H4 (cell line): ENCODE measurements around the gene TNS4. TPM values are rescaled to one million over a fixed set of nuclear protein-coding genes. Genes with fewer than 3 reads are reported as not detected.
A peak's percentile ranks its signal among the peaks of the same experiment; 100 is the strongest.

Experiments
- DNase-seq: peaks from one replicate; pipeline ENCODE4 v3.0.0-alpha.2; 2015; ENCODE audit warnings: low spot score
- total RNA-seq: library from RNA; depleted of rRNA; stranded (reverse); fragments of >200 nt; shearing (Covaris generic); gene quantifications from 2 replicates; pipeline ENCODE4 v1.2.3, GENCODE V29; 2014

The TNS4 gene
- total RNA-seq, 1 experiment from 2014 or later, result not detected

DNA sequence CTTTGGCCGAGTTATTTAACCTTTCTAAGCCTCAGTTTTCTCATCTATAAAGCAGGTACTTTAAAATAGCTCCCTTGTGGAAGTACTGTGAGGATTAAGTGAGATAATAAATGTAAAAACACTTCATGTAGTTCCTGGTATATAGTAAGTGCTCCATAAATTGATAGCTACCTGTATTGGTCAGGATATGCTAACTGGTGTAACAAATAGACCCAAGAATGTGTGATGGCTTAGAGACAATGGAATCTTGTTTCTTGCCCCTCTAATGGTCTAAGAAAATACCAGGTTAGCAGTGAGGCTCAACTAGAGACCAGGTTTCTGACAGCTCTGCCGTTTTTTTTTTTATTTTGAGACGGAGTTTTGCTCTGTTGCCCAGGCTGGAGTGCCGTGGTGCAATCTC, 34.0 kb upstream of the TNS4 start:
- no peak for DNase-seq

DNA sequence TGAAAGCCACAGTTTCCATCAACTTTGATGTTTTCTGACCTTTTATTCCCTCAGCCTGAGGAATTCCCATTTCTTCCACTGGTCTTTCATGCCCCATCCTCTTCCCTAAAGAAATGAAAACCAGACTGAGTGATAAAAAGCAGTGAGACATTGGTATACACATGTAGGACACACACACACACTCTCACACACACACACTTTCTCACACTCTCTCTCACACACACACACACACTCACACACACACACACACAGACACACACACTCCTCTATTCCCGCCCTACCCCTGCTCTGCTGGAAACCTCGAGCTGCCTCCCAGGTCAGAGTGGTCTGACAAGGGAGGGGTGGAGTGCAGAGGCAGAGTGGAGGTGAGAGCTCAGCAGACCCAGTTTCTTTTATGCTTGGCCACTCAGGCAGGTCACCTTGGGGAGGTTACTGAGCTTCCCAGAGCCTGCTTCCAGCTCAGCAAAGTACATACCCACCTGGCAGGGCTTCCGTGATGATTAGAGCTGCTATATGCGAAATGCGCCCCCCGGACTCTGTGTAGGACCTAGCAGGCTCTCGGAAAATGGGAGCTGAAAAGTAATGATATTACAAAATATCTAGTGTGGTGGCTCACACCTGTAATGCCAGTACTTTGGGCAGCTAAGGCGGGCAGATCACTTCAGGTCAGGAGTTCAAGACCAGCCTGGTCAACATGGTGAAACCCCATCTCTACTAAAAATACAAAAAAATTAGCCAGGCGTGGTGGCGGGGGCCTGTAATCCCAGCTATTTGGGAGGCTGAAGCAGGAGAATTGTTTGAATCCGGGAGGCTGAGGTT, 33.2 kb upstream of the TNS4 start:
- DNase-seq, result no peak

DNA sequence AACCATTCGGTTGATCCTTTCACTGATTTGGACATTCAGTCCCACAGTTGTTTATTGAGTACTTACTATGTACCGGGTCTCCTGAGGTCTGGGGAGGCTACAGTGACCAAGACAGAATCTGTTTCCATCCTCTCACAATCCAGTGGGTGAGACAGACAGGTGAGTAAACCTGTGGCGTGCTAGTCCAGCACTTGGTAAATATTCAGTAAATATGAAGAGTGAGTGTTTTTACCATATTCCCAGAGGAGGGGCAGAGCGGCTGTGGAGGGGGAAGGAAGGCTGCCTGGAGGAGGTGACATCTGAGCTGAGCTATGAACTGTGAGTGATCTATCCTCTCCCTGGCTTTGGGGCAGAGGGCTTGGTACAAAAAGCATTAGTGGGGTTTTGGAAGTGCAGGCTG, 32.5 kb upstream of the TNS4 start:
- no peak for DNase-seq

DNA sequence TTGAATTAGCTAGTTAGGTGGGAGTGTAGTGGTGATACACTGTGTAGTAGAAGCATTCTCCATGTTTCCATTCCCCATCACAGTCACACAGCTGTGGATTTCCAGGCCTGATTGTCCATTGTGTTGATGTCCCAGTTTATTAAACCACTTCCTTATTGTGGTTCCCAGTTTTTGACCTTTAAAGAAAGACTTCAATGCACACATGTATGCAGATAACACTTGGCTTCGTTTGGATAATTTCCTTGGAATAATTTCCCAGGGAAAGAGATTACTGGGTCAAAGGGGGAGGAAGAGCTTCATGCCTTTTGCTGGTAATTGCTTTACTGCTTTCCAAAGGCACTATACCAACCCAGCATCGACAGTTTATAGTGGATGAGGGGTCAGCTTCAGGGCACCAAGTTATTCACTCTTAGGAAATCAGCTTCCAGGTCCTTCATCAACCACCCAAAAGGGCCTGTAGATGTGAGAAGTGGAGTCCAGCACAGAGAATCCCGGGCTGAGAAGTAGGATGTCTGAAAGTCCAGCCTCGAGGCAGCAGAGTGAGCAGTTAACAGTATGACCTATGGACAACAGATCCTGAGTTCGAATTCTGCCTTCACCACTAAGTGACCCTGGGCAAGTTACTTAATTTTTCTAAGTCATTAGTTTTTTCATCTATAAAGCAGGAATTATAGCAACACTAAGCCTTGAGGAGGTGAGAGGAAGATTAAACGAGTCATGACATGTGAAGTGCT, 31.3 kb upstream of the TNS4 start:
- no peak for DNase-seq

DNA sequence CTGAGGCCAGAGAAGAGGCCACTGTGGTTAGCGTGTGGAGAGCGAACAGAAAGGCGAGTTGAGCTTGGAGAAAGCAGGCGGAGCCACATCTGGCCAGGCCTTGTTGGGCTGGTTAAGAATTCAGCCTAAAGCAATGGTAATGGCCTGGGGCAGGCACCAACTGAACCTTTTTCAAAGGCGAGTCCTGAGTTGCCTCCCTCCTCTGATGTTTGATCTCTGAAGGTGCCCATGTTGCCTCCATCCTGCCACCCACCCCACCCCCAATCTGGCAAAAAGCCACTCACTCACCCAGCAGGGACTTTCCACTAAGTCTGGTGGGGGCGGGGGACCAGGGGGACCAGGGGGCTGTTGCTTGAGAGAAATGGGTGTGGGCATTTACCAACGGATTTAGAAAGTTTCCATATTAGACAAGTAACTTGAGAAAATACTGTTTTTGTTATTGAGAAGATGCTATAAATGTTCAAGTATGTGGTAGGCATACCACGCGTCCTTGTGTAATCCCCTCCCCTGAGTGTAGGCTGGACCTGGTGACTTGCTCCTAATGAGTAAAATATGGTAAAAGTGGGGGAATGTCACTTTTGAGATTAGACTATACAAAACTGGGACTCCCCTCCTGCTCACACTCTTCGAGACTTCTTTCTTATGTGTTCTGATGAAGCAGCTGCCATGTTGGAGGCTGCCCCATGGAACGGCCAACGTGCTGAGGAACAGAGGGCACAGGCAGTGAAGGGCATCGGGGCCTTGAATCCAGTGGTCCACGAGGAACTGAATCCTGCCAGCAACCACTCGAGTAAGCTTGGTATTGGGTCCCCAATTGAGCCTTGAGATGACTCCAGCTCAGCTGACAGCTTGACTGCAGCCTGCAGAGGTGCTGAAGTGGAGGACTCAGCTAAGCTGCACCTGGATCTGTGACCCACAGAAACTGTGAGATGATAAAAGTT, 29.9 kb upstream of the TNS4 start:
- DNase-seq, result no peak

DNA sequence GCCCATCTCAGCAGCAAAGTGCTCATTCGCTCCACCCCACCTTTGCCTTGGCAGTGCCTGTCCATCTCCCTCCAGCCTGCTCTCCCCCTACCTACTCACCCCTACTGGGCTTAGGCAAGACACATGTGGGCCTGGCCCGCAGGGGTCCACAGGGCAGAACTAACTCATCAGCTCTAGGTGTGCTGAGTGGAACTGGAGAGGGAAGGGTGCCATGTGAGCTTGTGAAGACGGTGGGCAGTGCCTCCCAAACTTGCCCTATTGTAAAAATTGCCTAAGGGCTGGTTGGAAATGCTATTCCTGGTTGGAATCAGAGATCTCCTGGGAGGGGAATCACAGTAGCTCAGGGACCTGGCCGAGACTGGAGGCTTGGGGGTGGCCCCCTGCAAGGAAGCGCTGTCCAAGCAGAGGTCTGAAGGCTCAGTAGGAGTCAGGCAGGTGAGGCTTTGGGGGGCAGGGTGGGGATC, 29.1 kb upstream of the TNS4 start:
- no peak for DNase-seq

DNA sequence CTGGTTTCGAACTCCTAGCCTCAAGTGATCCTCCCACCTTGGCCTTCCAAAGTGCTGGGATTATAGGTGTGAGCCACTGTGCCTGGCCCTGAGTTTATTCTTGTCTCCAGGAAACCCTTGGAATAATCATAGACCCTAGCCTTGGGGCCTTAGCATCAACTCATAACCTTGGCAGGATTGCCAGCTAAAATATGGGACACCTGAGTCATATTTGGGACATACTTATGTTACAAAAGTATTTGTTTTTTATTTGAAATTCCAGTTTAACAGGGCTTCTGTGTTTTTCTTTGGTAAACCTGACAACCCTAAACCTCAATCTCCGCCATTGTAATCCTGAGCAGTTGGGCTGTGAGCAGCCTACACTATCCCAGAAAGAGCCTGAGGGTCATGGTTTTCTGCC, 28.6 kb upstream of the TNS4 start:
- DNase-seq, result no peak

DNA sequence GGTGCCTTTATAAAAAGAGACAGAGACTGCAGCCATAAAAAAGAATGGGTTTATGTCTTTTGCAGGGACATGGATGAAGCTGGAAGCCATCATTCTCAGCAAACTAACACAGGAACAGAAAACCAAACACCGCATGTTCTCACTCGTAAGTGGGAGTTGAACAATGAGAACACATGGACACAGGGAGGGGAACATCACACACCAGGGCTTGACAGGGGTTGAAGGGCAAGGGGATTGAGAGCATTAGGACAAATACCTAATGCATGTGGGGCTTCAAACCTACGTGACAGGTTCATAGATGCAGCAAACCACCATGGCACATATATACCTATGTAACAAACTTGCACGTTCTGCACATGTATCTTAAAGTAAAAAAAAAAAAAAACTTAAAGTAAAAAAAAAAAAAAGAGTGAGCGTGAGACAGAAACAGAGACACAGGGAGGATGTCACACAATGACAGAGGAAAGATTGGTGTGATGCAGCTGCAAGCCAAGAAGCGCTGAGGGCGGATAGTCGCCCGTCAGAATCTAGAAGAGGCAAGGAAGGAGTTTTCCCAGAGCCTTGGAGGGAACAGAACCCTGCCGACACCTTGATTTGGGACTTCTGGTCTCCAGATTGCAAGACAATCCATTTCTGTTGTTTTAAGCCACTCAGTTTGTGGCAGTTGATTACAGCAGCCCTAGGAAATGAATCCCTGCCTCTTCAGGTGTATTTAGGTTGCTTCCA, 27.4 kb upstream of the TNS4 start:
- no peak for DNase-seq

DNA sequence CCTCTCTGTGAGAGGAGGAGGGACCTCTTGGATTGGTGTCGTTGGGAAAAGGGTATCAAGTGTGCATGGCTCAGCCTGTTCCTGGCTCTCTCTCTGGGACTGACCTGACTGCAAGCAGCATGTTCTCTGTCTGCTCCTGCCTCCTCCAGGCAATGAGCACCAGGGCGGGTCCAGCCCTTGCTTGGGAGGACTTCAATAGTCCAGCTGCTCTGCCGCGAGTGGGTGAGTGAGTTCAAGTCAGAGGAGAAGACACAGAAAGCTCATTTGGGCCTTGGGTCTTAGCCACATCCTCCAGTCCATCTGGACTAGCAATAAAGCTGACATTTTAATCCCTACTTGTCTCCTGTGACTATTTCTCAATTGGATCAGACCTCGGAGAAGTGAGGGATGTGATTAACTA, 25.2 kb upstream of the TNS4 start:
- DNase-seq, result no peak

DNA sequence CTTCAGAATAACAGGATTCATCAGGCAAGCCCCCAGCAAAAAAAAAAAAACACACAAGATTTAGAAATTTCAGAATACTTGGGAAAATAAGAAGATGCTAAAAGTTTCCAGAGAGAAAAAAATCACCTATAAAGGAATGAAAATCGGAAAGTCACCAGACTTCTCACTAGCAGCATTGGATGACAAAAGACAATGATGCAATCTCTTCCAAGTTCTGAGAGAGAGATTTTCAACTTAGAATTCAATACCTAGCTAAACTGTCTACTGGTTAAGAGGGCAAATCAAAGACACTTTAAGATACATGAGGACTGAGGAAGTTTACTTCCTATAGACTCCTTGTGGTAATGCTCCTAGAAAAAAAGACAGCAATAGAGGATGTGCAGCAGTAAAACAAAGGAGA, 23.9 kb upstream of the TNS4 start:
- DNase-seq, result no peak

DNA sequence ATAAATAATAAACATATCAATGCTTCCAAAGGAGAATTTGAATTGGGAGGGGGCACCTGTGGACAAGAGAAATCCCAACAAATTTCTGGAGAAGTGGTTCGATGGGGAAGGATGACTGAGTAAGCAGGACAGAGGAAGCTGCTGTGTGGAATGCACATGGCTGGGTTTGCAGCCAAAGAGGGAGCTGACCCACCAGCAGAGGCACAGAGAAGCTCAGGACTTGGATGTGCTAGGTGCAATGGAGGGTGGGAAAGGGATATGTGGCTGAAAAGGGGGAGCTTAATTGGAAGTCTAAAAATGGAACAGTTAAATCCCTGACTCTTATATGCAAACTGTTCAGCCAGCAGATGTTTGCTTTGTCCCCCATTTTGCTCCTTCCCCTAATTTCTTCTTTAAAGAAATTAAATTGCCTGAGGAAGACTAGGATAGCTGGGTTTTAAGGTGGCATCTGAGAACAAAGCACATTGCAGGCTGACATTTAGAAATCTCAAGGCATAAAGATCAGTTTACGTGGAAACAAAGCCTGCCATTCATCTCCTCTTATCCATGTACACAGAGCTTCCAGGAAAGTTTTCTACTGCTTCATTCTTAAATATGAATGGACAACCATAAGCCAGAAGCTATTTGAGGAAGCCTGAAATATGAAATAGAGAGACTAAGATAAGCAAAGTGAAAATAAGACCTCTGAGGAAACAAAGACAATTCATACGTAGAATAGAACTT, 23.0 kb upstream of the TNS4 start:
- no peak for DNase-seq

DNA sequence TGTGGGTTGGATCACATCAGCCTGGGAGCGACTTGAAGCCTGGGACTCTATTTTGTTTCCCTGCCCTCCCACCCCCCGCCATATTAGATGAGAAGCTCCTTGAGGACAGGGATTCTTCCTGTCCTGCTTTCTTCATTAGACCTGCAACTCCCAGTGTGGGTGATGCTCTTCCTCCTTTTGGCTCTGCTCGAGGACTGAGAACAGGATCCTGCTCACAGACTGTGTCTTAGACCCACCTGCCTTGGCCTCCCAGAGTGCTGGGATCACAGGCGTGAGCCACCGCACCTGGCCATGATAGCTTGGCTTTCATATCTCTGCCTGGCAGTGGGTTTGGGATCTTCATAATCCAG, 21.5 kb upstream of the TNS4 start:
- DNase-seq, result no peak

DNA sequence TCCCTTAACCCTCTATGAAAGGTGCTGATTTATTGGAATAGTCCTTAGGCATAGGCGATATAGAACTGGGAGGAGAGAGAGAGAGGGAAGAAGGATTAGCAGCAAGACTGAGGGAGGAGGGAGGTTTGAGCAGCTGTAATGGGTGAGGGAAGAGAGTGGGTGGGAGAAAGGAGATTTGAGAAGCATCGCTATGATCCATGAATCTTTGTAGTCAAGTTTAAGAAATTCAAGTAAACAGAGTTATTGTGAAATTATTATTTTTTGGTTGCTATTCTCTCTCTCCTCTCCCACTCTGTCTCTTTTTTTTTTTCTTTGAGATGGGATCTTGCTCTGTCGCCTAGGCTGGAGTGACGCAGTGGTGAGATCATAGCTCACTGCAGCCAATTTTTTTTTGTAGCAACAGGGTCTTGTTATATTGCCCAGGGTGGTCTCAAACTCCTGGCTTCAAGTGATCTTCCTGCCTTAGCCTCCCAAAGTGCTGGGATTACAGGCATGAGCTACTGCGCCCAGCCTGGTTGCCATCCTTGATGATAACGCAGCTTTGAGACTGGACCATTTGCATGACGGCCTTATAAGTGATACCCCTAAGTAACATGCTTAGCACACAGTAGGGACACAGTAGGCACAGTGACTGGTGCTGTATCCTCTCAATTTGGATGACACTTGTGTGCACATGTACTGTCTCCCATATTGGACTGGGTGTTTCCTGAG, 21.0 kb upstream of the TNS4 start:
- DNase-seq, result no peak

DNA sequence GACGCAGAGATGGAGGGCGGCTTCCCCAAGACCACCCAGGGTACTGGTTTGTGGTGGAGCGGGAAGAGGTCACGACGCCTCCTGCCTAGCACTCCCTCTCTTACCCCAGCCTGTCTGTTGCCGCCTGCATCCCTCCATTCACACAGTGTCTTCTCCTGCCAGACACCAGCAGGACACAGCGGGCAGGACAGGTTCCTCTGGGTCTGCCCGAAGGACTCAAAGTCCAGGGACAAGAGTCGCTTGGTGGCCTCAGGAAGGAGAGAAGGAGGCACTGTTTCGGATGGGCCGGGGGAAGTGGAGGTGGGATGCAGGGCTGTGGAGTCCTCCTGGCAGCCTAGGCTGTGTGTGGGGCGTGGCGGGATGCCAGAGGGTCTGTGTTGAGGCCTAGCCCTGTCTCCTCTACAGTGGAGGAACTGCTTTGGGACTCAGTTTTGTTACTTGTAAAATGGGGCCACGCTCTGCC, 19.6 kb upstream of the TNS4 start:
- no peak for DNase-seq

DNA sequence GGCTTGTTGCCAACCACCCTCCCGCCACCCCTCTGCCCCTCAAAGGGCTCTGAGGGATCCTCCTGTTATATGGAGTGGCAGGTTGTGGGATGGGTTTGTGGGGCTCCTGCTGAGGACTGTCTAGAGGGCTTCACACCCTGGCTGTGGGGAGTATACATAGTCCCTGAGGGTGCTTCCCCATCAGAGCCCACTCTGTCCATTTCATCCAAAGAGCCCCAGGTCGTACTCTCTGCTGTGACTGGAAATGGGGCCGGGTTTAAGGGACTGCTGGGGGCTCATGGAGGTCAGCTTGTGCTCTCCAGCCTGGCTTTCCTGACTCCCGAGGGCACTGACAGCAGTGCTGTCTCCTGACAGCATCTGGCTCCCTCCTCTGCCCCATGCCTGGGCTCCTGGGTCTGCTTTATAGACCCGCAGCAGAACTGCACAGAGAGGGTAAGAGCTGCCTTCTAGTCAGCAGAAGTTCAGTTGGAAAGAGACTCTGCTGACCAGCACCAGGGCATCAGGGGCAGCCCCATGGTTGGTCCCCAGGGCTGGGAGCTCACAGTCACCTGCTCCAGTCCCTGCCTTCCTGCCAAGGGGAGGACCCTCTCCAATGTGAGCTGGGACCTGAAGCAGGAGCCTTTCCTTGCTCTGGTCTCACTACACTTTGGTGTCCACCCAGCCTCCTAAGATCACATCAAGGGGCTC, 17.8 kb upstream of the TNS4 start:
- DNase-seq, result no peak

DNA sequence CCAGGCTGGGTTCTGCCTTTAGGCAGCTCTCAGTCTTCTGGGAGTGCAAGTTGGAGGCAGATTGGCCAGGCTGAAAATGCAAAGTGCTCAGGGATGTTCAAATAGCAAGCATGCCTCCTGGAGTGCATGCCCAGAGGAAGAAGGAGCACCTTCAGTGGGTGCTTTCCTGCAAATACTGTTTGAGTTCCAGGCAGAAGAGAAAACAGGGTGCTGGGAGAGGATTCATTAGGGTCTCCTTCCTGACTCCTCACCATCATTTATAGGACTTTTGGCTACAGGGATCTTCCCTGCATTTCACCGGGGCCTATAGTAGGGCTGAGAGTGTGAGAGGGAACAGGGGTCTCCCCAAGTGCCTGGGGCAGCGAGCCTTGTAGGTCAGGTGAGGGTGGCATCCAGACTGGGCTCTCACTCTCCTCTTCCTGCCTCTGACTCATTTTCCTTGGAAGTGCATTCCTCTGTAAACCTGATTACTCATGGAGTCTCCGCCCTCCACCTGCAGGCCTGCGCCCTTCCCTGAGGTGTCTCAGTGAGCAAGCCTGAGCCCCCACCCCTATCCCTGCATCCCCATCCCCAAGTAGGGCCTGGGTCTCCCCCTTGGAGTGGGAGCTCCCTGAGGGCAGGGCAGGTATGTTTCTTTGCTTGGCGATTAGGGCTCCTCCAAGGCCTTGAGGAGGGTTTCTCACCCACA, 17.1 kb upstream of the TNS4 start:
- peak; percentile 43 for DNase-seq

DNA sequence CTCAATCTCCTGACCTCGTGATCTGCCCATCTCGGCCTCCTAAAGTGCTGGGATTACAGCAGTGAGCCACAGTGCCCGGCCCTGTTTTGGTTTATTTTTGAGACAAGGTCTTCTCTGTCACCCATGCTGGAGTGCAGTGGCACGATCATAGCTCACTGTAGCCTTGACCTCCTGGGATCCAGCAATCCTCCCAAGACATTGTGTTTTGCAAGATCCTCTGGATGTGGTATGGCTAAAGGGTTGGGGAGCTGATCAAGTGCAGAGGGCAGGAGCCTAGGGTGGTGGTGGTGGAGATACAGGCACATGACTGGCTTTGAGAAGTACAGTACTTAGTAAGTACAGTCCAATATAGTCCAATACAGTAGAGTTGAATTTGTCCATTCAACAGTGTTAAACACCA, 16.6 kb upstream of the TNS4 start:
- no peak for DNase-seq

DNA sequence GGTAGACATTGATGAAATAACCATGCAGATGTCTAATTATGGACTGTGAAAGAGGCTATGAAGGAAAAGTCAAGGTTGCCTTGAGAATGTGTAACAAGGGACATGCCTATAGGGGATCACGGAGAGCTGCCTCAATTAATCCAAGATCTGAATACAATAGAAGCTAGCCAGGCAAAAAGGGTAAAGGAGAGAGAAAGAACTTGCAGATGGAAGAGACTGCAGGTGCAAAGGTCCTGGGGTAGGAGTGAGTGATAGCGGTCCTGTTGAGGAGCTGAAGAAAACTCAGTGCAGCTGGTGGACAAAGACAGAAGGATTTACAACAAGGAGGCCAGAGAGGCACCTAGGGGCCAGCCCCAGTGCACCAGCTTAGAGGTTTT, 15.9 kb upstream of the TNS4 start:
- DNase-seq, result no peak
